Measurements from ENCODE around the gene EPS15.
"Not testable (repeated sequence)": the region's sequence is repeated elsewhere in the genome, so short reads cannot be mapped to it uniquely, and the experiment has no call there.

EPS15 gene

DNA sequence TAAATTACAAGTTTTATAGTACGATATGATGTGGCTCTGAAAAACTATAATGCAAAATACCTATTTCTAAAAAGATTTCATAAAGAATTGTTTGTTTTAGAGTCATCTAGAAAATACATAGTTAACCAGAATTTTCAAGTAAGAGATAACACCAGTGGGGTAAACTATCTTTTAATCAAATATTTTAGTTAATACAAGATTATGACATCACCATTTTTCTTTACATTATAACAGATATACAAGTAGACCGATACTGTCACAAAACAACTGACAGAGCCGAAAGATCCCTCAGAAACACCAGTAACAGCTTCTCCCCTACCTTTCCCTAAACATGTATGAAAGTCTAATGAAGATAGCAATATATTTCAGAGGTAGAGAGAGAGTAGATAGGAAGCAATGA is 54.2 kb downstream of the EPS15 start:
- ATAC-seq, result no peak

DNA sequence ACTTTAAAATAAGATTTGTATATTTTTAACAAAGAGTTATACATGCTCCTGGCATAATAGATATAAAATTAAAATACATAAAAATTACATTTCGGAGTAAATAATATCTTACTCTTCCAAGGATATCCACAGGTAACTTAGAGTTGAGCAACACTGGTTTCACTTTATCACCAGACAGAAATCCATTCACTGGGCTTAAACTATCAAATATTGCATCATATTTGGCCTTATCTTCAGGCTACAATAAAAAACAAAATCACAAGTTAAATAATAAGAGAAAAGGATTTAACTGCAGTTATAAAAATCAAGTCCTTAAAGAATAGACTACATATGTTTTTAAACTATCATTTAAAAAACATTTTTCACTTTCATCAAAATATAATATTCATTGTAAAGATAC is 55.5 kb downstream of the EPS15 start:
- ATAC-seq, result no peak

DNA sequence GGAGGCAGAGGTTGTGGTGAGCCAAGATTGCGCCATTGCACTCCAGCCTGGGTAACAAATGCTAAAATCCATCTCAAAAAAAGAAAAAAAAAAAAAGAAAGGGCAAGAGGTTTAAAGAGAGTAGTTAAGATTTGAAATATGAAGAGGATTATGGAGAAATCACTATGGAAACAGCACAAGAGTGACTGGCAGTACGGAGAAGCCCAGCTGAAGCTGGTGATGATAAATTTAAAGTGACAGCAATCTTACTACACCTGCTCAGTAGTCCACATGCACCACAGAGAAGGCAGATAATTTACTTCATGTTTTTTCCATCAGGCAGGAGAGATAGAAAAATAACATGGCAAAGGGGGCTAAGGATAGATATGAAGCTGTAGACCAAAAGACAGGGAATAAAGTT is 56.8 kb downstream of the EPS15 start:
- ATAC-seq, result not testable (repeated sequence)

DNA sequence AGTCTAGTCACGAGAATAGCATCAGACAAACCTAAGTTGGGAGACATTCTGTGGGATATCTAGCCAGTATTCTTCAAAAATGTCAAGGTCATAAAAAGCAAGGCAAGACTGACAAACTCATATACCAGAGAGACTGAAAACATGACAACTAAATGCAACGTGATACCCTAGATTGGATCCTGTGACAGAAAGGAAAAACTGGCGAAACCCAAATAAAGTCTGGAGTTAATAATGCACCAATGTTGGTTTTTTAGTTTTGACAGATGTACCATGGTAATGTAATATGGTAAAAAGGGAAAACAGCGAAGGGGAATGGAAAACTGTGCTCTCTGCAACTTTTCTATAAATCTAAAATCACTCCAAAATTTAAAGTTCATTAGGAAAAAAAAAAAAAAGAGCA is 64.5 kb downstream of the EPS15 start:
- no peak for ATAC-seq

DNA sequence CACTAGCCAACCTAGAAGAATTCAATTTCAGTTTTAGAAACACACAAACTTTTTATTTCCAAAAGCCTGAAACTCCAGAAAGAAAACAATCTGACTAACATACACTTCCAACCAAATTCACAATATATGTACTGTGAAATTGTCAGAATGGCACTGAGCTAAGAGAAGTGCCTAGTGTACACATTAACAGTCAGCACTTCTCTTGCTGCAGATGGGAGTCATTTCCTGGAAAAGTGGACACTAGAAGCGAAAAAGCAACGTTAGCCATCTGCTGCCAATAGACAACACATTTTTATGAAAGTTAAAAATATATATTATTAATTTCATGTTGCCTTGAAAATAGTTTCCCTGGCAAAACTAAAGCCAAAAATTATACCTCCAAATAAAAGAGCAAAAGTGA is 66.1 kb downstream of the EPS15 start:
- ATAC-seq, result no peak

DNA sequence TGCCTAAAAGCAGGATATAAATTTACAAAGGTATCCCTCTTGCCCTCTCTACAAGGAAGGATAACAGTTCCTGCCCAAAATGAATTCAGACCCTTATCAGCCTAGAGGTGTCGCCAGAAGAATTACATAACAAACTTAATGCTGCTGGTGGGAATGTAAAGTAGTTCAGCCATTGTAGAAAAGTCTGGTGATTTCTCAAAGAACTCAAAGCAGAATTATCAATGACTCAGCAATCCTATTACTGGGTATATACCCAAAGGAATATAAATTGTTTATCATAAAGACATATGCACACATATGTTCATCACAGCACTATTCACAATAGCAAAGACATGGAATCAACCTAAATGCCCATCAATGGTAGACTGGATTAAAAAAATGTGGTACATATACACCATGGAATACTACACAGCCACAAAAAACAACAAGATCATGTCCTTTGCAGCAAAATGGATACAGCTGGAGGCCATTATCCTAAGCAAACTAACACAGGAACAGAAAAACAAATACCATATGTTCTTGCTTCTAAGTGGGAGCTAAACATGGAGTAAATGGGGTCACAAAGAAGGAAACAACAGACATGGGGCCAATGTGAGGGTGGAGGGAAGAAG is 70.1 kb downstream of the EPS15 start:
- not testable (repeated sequence) for ATAC-seq

DNA sequence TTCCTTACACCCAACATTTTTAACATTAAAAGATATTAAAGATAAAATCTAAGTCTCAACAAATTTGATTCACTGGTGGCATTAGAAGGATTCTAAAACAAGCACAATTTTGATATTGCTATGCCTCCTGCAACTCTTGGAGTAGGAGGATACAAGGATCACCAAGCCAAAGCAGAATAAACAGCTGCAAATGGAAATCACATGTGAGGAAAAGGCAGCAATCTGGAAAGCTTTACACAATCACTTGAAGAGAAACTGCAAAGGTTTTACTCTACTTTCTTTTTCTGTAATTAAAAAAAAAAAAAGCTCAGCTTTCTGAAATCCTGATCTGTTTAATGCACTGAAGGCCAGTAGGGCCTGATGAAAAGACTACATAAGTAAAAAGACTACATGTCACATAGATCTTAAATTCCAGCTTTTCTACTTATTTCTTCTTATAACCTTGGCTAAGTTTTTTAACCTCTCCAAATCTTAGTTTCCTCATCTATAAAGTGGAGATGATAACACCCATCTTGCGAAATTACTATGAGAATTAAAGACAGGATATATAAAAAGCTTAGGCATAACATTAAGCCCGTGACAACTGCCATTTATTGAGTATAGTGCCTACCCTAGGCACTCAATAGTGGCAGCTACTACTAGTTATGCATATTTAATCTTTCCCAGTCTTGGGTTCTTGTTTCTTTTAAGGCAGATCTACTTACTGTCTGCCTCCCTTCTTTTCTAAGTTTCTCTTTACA is 73.5 kb downstream of the EPS15 start:
- no peak for ATAC-seq

DNA sequence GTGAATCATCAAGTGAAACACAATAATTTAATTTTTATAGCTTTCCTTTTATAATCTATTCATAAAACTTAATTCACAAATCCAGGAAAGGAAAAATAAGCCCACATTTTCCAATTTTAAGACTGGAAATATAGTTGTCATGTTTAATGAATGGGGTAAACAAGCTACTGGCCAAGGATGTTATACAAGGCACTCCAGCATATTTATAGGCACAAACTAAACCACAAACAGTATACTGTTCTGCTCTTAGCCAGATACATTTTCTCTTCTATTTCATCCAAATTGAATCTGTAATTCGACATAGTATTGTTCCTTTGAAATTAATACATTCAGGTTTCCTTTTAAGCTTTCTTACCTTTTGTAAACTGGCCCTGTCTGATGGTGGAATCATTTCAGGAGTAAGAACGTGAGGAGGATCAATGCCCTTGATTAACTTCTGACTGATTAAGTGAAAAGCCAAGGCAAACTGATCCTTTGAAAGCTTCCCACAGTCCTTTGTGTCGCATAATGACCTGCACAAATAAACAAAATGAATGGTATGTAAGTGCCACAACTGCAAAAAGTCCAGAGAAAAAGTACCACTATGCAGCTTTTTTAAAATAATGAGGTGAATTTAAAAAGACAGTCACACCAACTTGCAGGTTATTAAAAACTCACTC is 74.4 kb downstream of the EPS15 start:
- ATAC-seq, result no peak

DNA sequence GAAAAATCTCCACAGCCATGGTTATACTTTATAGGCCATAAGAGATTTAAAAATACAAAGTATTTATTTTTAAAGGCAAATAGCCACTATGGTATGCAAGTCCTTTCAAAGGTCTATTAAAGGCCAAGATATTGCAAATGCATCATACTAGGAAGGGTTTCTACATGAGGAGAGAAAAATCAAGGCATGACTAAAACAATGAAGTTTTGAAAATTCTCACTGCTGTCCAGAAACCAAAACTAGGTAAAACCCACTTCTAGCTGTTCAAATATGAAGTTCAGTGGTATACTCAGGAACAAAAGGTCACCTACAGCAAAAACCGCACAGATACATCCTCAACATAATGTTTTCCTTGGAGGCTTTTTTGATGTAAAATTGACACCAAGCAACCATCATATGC is 75.0 kb downstream of the EPS15 start:
- no peak for ATAC-seq

DNA sequence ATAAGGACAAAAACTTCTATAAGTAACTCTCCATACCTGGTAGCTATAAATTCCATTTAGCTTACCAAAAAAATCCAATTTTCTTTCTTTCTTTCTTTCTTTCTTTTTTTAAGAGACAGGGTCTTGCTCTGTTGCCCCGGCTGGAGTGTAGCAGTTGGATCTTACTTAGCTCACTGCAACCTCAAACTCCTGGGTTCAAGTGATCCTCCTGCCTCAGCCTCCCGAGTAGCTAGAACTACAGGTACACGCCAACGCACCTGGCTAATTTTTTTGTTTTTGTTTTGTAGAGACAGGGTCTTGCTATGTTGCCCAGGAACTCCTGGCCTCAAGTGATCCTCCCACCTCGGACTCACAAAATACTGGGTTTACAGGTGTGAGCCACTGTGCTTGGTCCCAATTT is 75.5 kb downstream of the EPS15 start:
- no peak for ATAC-seq

DNA sequence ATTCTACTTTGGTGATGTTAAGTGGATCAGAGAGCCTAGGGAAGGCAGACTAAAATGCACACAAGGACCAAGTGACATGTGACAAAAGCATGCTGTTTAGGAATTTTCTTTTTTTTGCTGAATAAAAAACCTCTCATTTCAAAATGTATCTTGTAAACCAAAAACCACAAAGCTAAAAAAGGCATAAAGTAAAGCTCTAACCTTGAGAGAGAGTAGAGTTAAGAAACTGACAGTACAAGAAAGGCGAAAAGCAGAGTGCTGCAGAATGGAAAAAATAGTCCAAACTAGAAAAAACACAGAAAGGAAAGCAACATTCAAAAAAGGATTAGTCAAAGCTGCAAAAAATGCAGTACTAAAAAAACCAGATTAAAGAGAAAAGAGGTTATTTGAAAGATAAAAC is 76.5 kb downstream of the EPS15 start:
- ATAC-seq, result no peak

DNA sequence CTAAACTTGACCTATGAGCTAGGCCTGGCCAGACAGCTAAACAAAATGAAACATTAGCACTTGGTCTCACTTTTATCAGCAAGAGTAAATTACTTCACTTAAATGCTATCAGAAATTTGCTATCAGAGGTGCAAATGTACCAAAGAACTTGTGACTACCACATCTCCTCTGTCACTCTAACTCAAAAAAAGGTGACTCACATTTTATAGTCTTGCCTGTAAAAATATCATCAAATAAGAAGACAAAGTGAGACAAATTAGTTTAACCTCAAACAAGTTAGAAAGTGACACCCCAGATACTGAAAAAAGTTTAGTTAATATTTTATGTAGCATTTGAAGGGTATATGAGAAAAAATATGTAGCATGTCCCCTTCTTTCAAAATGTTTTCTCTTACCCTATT is 76.9 kb downstream of the EPS15 start:
- no peak for ATAC-seq

DNA sequence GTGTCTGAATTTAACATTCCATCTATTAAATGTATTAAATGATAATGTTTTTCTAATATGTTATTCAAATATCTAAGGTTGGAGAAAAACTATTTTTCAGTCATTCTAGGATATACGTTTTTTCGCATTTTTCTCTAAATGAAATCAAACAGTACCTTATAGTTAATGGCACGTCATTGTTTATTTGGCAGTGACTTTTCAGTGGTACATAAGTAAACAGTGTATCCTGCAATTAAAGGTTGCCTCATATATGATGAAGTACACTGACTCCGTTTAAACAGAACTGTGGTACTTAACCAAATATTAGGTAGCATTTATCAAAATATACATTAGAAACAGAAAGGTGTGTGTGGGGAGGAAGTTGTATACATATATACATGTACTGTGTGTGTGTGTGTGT is 79.2 kb downstream of the EPS15 start:
- ATAC-seq, result no peak

DNA sequence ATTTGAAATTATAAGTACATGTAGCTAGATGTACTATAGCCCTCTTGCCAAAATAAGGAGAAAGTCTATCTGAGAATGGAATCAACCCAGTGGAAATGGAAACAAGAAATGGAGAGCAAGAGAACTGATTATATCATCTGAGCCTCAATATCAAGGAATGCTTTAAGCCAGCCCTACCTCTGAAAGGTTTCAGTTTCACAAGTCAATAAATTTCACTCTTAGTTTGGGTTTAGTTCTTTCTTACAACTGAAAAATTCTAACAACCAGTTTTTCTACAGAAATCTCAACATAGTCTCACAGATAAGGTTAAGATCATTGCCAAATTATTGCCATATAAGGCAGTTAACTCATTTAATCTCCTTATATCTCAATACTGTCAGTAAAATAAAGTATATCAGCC is 80.0 kb downstream of the EPS15 start:
- no peak for ATAC-seq

DNA sequence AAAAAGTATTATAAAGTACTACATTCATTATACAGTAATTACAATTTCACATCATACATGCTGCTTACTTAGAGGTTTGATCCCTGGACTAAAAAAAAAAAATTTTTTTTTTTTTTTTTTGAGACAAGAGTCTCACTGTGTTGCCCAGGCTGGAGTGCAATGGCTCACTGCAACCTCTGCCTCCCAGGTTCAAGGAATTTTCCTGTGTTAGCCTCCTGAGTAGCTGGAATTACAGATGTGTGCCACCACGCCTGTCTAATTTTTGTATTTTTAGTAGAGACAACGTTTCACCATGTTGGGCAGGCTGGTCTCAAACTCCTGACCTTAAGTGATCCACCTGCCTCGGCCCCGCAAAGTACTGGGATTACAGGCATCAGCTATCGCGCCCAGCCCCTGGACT is 81.7 kb downstream of the EPS15 start:
- ATAC-seq, result not testable (repeated sequence)

DNA sequence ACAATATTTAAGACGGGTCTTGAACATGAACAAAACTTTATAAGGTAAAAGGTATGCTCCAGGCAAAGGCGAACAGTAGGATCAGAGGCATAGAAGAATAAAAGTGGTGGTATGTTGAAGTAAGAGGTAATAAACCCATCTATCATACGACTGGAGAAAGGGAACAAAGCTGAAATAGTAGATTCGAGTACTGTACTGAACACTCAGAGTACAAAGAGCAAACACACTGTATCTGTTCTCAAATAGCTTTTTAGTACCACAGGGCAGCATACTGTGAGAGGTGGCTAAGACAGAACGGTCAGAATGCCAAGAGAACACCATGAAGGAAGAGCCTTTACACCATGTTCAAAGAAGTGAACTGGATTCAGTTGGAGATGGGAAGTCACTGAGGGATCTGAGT is 83.2 kb downstream of the EPS15 start:
- ATAC-seq, result no peak

DNA sequence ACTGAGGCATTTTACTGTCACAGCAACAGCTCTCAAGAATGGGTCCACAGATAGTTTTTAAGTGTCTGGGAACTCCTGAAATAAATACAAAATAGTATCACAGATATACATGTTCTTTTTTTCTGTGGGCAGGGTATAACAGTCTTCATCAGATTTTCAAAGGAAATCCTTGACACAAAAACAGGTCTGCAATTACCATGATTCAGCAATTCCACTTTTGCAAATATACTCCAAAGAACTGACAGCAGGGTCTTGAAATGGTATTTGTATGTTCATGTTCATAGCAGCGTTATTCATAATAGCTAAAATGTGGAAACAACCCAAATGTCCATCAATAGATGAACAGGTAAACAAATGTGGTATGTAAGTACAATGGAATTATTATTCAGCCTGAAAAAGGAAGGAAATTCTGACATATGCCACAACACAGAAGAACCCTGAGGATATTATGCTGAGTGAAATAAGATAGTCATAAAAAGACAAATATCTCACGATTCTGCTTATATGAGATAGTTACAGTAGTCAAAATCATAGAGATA is 85.0 kb downstream of the EPS15 start:
- no peak for ATAC-seq

DNA sequence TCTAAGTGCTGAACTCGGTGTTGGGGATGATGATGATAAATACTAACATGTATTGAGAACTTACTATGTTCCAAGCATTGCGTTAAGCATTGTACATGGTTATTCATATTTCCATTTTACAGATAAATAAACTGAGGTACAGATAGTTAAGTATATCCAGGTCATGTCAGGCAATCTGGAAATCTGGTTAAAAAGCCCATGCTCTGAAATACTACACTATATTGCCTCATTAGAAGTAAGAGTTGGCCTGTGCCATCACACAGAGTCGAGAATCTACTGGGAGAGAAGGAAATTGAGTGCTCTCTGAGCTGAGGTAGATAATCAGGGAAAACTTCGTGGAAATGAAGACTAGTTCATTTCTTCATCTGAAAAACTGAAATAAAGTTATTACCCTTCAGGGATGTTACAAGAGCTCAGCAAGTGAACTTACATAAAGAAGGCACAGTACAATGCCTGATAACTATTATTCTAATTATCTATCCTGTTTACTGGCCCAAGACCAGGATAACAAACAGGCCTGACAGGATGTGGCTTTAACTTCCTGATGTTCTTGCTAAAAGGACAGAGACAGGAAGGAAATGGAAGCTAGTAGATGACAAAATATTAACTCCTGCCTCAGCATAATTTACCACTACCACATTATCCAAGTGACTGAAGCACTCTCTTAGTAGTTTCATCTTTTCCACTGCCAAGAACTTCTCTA is 85.6 kb downstream of the EPS15 start:
- no peak for ATAC-seq

DNA sequence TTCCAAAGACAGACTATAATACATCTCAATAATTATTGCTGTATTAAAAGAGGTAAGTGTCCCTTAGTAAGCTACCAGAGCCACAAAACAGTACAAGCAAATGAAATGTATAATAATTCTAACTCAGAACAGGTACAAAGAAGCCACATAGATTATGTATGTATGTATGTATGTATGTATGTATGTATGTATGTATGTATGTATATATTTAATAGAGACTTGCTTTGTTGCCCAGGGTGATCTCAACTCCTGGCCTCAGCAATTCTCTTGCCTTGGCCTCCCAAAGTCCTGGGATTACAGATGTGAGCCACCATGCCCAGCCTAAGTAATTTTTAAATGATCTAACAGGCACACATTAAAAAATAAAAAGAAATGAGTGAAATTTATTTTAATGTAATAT is 86.9 kb downstream of the EPS15 start:
- ATAC-seq, result no peak

DNA sequence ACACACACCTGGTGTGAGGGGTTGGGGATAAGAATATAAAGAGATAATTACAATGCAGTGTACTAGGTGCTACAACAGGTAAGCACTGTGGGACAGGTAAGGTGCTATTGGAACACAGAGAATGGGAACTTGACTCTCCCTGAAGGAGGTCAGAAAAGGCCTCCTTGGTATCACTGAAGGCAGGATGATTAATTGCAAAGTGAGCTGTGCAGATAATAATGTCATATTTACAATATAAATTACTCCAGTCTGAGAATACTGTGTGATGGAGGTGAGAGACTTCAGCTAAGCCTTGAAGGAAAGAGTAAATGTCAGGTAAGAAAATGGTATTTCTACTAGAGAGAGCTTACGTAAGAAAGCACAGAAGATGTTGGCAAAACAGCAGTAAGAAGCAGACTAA is 91.6 kb downstream of the EPS15 start:
- no peak for ATAC-seq

DNA sequence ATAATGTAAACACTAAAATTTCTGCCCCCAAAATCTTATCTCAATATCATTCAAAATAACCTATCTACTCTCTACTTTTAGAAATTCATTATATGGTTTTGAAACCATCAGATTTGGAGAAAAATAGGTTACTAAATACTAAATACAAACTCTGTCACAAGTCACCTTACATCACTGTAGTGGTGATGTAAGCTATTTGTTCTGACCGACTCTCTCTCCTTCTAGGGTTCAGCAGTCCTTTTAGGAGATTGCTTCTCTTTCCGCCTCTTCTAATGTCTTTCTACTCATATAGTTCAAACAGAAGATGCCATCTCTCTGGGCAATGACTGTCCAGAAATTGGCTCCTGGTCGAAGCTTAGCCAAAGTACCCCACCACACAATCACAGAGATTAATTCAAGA is 93.1 kb downstream of the EPS15 start:
- ATAC-seq, result no peak

DNA sequence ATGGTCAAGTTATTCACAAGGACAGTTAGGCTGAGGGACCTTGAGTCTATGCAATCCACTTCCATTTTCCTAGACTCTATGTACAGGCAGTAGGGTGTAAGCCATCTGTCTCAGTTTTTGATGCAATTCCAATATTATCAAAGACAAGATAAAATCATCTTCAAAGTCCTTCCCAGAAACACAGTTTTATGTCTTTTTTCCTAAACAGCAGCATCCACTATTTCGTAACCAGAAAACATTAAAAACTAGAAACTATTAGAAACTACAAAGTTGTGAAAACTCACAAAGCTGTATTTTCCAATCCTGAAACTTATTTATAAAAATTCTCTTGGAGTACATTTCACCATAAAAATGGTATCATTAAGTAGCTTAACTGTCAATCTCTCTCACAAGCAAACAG is 93.8 kb downstream of the EPS15 start:
- no peak for ATAC-seq

DNA sequence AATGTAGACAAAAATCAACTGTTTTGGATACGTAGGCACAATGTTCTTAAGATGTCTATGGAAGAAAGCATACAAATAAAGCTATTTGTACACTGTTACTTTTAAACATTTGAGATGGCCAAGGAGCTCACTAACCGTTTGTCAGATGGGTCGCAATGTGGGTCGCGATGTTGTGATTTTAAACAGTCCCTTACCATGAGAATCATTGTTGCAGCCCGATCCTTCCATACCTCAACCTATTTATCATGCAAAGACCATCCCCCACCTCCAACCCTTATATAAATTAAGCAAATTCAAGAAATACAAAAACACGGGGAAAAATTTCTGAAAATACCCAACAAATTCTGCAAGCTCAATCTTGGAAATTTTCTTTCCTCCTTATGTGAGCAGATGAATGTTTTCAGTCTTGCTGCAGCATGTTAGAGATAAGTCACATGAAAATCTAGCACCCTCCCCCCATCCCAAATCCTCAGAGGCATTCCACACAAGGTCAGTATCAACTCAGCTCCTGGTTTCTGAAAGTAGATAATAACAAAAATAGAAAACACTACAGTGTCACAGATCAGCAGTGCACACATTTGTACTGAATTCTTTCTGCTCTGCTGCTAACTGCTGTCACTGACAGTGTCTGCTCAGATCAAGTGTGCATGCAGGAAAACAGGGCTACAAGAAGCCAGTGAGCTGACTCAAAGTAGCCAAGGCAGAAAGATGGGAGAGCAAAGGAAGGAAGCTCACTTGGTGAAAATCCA is 95.8 kb downstream of the EPS15 start:
- no peak for ATAC-seq

Measured in activated CD4-positive, CD25-positive, alpha-beta regulatory T cell treated with anti-CD3 and anti-CD28 coated beads, Interleukin-2, amount 50 U/mL, for 24 hours (primary cell).